ENCODE measurements around the gene FAM227B. TPM values are rescaled to one million over a fixed set of nuclear protein-coding genes. Genes with fewer than 3 reads are reported as not detected.
"Not testable (repeated sequence)": the region's sequence is repeated elsewhere in the genome, so short reads cannot be mapped to it uniquely, and the experiment has no call there.

FAM227B gene
- total RNA-seq, 4 donors from 2014 or later: 3.3 to 9.2 (median 6.6) TPM

- no peak for TF ChIP-seq EP300 (IDR thresholded peaks at IDR 0.05; ENCODE audit: low read depth)
- TF ChIP-seq POLR2AphosphoS5 (IDR thresholded peaks at IDR 0.05): no peak
- TF ChIP-seq POLR2A (IDR thresholded peaks at IDR 0.05): no peak
- TF ChIP-seq, protein P1, sequence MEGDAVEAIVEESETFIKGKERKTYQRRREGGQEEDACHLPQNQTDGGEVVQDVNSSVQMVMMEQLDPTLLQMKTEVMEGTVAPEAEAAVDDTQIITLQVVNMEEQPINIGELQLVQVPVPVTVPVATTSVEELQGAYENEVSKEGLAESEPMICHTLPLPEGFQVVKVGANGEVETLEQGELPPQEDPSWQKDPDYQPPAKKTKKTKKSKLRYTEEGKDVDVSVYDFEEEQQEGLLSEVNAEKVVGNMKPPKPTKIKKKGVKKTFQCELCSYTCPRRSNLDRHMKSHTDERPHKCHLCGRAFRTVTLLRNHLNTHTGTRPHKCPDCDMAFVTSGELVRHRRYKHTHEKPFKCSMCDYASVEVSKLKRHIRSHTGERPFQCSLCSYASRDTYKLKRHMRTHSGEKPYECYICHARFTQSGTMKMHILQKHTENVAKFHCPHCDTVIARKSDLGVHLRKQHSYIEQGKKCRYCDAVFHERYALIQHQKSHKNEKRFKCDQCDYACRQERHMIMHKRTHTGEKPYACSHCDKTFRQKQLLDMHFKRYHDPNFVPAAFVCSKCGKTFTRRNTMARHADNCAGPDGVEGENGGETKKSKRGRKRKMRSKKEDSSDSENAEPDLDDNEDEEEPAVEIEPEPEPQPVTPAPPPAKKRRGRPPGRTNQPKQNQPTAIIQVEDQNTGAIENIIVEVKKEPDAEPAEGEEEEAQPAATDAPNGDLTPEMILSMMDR (IDR thresholded peaks at IDR 0.05): no peak
- no peak for DNase-seq
- in situ Hi-C loops (cut with MboI; ENCODE audit: low pct_ligation_motif_present in 1 of 4, low pct_unique_long_range_greater_than_20kb in 1 of 4, low sequenced_read_pairs in 3 of 4) (no loop called here), intact Hi-C loops (cut with DNase I; ENCODE audit: low total_unique reads) (no loop called here)
- 76 to 80% methylated on average over 1 to 2 of the region's 2 CpGs for WGBS, 2 donors (ENCODE audit: low coverage in 1 of 2)
- no peaks in the 10 kb centered on the region for H3K27me3 ChIP-seq
- no peak overlapping the region for H3K4me3 ChIP-seq
- H3K4me1 ChIP-seq: no peaks in the 10 kb centered on the region
- H3K27ac ChIP-seq: no peak overlapping the region
- no peaks in the 10 kb centered on the region for H3K36me3 ChIP-seq
- H3K9me3 ChIP-seq: peaks cover 16 to 20% of the 10 kb centered on the region in 2 donors
Observed at GRCh38 chr15:49558929-49559328, 61.7 kb downstream of the FAM227B start.

GRCh38 chr15:49556437-49556836, 64.2 kb downstream of the FAM227B start:
- peaks cover 15 to 17% of the 10 kb centered on the region in 2 donors for H3K9me3 ChIP-seq
- no peak overlapping the region for H3K27ac ChIP-seq
- in situ Hi-C loops (cut with MboI; ENCODE audit: low pct_ligation_motif_present in 1 of 4, low pct_unique_long_range_greater_than_20kb in 1 of 4, low sequenced_read_pairs in 3 of 4): no loop called here
- no peak overlapping the region for H3K4me3 ChIP-seq
- intact Hi-C loops (cut with DNase I; ENCODE audit: low total_unique reads): no loop called here
- DNase-seq: no peak
- TF ChIP-seq, protein P1 (IDR thresholded peaks at IDR 0.05): no peak
- TF ChIP-seq POLR2AphosphoS5 (IDR thresholded peaks at IDR 0.05) (no peak), EP300 (IDR thresholded peaks at IDR 0.05; ENCODE audit: low read depth) (no peak), POLR2A (IDR thresholded peaks at IDR 0.05) (no peak)
- H3K36me3 ChIP-seq: no peaks in the 10 kb centered on the region
- no peaks in the 10 kb centered on the region for H3K27me3 ChIP-seq
- no peaks in the 10 kb centered on the region for H3K4me1 ChIP-seq
- WGBS, 2 donors (ENCODE audit: low coverage in 1 of 2): 82% methylated on average over 3 of the region's 3 CpGs; no CpG with 5 or more reads in 1 of the 2 donors

GRCh38 chr15:49550342-49550741, 70.3 kb downstream of the FAM227B start:
- H3K36me3 ChIP-seq; DNase-seq; in situ Hi-C loops (cut with MboI; ENCODE audit: low pct_ligation_motif_present in 1 of 4, low pct_unique_long_range_greater_than_20kb in 1 of 4, low sequenced_read_pairs in 3 of 4); H3K4me1 ChIP-seq; H3K27ac ChIP-seq; intact Hi-C loops (cut with DNase I; ENCODE audit: low total_unique reads); H3K9me3 ChIP-seq; H3K27me3 ChIP-seq; H3K4me3 ChIP-seq: not testable (repeated sequence)
- WGBS, 2 donors (ENCODE audit: low coverage in 1 of 2): no CpG with 5 or more reads among the region's 30 CpGs

GRCh38 chr15:49538520-49538919, 82.1 kb downstream of the FAM227B start:
- Histone ChIP-seq H3K9me3 (peaks cover 4 to 12% of the 10 kb centered on the region in 2 donors), H3K27ac (no peak overlapping the region), H3K27me3 (no peaks in the 10 kb centered on the region), H3K4me1 (no peaks in the 10 kb centered on the region), H3K4me3 (no peak overlapping the region), H3K36me3 (no peaks in the 10 kb centered on the region)
- DNase-seq: no peak
- in situ Hi-C loops (cut with MboI; ENCODE audit: low pct_ligation_motif_present in 1 of 4, low pct_unique_long_range_greater_than_20kb in 1 of 4, low sequenced_read_pairs in 3 of 4) (no loop called here), intact Hi-C loops (cut with DNase I; ENCODE audit: low total_unique reads) (no loop called here)
- TF ChIP-seq EP300 (IDR thresholded peaks at IDR 0.05; ENCODE audit: low read depth): no peak
- TF ChIP-seq POLR2A (IDR thresholded peaks at IDR 0.05): no peak
- TF ChIP-seq, protein P1 (IDR thresholded peaks at IDR 0.05): no peak
- TF ChIP-seq POLR2AphosphoS5 (IDR thresholded peaks at IDR 0.05): no peak

DNA sequence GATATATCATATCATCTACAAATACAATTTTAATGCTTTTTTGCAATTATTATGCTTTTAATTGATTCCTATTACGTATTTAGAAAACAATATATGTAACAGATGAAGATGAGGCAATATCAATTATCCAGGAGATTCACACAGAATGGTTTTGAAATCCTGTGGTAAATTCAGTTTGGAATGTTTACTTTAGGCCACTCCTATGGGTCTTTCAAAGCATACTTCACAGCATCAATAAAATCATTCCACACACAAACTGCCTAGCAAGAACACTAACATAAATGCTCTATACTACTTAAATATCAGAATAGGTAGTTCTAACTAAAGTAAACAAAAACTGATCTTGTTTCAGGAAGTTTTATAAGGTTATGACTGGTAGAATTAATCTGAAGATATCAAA, 90.5 kb downstream of the FAM227B start:
- 67 to 70% methylated on average over 1 of the region's 1 CpG for WGBS, 2 donors (ENCODE audit: low coverage in 1 of 2)
- peaks cover 4 to 8% of the 10 kb centered on the region in 2 donors for H3K9me3 ChIP-seq

More for the DNA sequence above, 90.5 kb downstream of the FAM227B start:
- Histone ChIP-seq H3K4me3 (no peak overlapping the region), H3K27me3 (no peaks in the 10 kb centered on the region), H3K36me3 (no peaks in the 10 kb centered on the region), H3K4me1 (no peaks in the 10 kb centered on the region), H3K27ac (no peak overlapping the region)
- no peak for DNase-seq
- in situ Hi-C loops (cut with MboI; ENCODE audit: low pct_ligation_motif_present in 1 of 4, low pct_unique_long_range_greater_than_20kb in 1 of 4, low sequenced_read_pairs in 3 of 4) (no loop called here), intact Hi-C loops (cut with DNase I; ENCODE audit: low total_unique reads) (no loop called here)
- TF ChIP-seq EP300 (IDR thresholded peaks at IDR 0.05; ENCODE audit: low read depth) (no peak), POLR2AphosphoS5 (IDR thresholded peaks at IDR 0.05) (no peak), POLR2A (IDR thresholded peaks at IDR 0.05) (no peak)
- TF ChIP-seq, protein P1 (IDR thresholded peaks at IDR 0.05): no peak
